Measurements from ENCODE around the gene TACR1. TPM values are rescaled to one million over a fixed set of nuclear protein-coding genes. Genes with fewer than 3 reads are reported as not detected.
"Not testable (repeated sequence)": the region's sequence is repeated elsewhere in the genome, so short reads cannot be mapped to it uniquely, and the experiment has no call there.

TACR1 gene
- total RNA-seq, 1 donor from 2014 or later = not detected

GRCh38 chr2:75194184-75194868, 5.0 kb downstream of the TACR1 start:
- DNase-seq (ENCODE audit: low read depth, low spot score) = no peak

- no peak for DNase-seq (ENCODE audit: low read depth, low spot score)
Measured at GRCh38 chr2:75192496-75192895, 6.8 kb downstream of the TACR1 start.

- DNase-seq (ENCODE audit: low read depth, low spot score) = no peak
Measured at GRCh38 chr2:75190271-75190990, 8.9 kb downstream of the TACR1 start.

GRCh38 chr2:75186821-75187220, 12.5 kb downstream of the TACR1 start:
- no peak for DNase-seq (ENCODE audit: low read depth, low spot score)

DNA sequence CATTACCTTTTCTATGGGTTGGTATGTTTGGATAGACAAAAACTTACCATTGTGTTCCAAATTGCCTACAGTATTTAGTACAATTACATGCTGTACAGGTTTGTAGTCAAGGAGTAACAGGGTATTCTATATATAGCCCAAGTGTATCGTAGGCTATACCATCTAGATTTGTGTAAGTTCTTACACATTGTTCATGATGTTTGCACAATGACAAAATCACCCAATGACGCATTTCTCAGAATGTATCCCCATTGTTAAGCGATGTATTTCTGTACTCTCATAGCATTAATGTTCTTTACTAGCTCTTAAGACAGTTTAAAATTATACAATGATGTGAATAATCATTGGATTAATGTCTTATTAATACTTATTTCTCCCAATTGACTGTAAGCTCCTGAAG, 16.7 kb downstream of the TACR1 start:
- DNase-seq (ENCODE audit: low read depth, low spot score) = no peak

DNA sequence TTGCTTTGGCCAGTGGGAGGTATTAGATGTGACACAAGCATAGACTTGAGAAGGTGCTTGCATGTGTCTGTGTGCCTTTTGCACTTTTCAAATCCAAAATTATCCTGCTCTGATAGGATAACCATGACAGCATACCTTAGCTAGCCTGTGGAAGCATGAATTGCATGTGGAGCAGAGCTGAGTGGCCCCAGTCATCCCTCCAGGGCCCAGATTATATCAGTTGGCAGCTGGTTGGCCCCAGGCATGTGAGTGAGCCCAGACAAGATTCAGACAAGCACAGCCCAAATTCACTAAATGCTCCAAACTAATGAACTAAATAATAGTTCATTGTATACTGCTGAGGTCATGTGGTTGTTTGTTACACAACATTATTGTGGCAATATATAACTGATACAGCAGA, 18.8 kb downstream of the TACR1 start:
- no peak for DNase-seq (ENCODE audit: low read depth, low spot score)

DNA sequence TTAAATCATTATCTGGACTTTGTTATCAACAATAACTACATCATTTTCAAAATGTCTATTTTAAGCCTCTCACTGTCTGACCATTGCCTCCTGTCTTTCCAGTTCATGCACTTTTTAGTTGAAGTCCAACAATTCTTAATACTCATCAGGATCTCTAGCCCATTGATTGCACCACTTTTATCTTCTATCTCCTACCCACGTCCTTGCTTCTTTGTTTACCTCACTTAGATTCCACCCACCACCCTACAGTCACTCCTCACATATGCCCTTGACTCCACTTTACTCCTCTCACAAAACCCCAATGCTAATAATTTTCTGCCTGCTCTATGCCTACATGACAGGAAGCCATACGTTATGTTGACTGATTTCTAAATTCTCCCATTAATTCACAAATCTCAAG, 21.9 kb downstream of the TACR1 start:
- no peak for DNase-seq (ENCODE audit: low read depth, low spot score)

DNA sequence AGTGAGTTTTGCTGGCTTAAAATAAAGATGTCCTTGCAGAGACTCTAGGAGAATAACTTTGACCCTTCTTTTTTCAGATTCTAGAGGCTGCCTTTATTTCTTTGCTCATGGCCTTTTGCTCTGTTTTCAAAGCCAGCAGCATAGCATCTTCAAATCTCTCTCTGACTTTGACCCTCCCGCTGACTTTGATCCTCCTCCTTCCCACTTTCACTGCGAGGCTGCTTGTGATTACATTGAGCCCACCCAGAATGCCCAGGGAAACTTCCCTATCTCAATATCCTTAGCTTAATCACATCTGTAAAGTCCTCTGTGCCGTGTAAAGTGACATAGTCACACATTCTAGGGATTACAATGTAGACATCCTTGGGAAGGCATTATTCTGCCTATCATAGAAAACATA, 23.9 kb downstream of the TACR1 start:
- DNase-seq (ENCODE audit: low read depth, low spot score) = no peak

GRCh38 chr2:75174981-75175380, 24.3 kb downstream of the TACR1 start:
- DNase-seq (ENCODE audit: low read depth, low spot score) = no peak

- no peak for DNase-seq (ENCODE audit: low read depth, low spot score)
Measured at GRCh38 chr2:75174519-75174918, 24.8 kb downstream of the TACR1 start.

DNA sequence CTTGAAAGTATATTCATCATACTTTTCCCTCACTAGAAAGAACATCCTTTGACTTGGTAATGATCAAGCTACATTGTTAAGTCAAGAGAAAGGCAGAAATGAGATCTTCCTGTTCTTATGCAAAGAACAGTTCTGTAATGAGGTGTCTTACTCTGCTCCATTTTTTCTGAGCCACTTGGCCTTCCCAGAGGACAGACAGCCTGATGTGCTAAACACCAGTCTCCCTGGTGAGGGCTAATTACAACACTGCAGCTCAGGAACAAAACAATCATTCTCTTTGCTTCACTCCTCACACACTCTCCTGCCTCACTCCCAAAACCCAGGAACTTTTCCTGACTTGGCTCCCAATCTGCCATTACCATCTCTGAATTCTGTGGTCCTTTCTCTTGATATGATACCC, 25.6 kb downstream of the TACR1 start:
- DNase-seq (ENCODE audit: low read depth, low spot score) = no peak

- DNase-seq (ENCODE audit: low read depth, low spot score) = not testable (repeated sequence)
Measured at GRCh38 chr2:75171423-75171822, 27.9 kb downstream of the TACR1 start.

- no peak for DNase-seq (ENCODE audit: low read depth, low spot score)
Measured at GRCh38 chr2:75170889-75171288, 28.4 kb downstream of the TACR1 start.

- DNase-seq (ENCODE audit: low read depth, low spot score) = no peak
Measured at GRCh38 chr2:75168186-75168585, 31.1 kb downstream of the TACR1 start.

DNA sequence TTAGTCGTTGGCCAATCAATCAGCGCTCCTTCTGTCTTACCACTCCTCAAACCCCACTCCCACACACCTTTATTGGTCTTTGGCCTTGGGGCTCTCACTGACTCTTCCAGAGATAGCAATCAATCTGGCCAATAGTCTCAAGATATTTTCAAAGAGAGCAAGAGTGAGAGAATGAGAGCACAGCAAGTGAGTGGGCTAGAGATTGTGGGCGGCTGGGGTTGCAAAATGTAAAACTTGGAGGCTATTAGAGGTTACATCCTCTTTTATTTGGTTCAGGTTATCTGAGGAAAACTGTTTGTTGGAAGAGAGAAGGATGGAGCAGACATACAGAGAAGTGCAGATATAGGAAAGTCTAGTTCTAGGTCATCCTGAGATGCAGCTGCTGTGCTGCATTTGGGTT, 32.8 kb downstream of the TACR1 start:
- DNase-seq (ENCODE audit: low read depth, low spot score) = no peak

DNA sequence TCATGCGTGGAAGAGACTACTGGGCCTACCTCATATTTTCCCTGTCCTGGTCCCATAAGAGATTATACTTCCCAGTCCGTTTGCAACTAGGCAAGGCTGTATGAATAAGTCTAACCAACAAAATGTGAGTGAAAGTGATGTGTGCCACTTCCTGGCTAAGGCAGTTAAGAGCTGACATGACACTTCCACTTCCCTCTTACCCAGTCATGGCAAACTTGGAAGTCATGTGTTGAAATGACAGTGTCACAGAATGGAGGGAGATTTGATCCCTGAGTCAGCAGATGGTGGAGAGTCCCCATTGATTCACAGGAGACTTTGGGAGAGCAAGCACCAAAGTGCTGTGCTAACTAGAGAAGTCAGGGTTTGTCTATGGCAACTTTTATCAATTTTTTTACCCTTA, 36.4 kb downstream of the TACR1 start:
- DNase-seq (ENCODE audit: low read depth, low spot score) = no peak

DNA sequence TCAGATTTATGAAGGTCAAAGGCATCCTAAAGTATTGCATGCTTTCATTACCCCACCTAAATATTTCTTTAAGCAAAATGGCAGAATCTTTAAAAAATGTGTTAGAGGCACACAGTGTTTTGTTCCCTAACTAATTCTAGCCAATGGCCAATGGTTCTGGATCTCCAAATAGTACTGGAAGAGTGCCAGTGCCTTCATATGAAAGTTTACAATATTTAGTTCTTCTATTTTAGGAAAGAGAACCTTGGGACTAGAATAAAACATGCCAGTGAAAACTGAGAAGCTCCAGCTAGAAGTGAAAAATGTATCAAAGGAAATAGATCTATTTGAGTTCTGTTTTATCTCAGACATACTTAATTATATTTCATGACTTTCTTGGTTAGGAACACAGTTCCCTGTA, 37.1 kb downstream of the TACR1 start:
- DNase-seq (ENCODE audit: low read depth, low spot score) = no peak

GRCh38 chr2:75157435-75157834, 41.9 kb downstream of the TACR1 start:
- no peak for DNase-seq (ENCODE audit: low read depth, low spot score)

DNA sequence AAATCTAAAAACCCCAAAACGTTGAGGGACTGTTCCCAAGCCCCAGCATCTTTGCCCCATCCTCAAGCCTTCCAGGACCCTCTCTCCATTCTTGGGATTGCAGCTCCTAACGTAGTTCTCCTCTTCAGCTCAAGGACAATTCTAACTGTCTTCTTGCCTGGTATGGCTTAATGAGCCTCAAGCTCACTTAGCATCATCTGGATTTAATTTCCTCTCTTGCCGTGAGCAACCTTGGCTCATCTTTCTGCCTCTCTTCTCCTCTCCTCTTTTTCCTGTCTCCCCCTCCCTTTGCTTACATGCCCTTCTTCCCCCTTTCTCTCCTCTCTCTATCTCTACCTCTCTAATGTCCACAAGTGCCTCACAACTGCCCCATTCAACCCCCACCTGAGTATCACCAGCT, 44.2 kb downstream of the TACR1 start:
- no peak for DNase-seq (ENCODE audit: low read depth, low spot score)

DNA sequence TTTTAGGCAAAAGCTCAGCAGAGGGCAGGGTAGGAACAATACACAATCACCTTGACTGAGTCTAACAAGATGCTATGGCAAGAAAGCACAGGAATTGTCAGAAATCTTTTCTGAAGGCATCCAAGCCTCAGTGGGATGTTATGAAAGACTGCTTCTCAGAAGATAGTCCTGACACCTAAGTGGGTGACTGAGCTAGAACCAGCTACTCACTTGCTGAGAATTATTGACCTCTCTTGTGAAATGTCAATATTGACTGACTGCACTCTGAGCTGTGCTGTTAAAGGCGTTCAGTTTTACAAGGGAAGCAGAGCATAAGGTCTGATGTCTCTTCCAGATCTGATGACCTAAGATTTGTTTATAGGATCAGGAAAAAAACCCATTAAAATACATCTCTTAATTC, 46.1 kb downstream of the TACR1 start:
- no peak for DNase-seq (ENCODE audit: low read depth, low spot score)

DNA sequence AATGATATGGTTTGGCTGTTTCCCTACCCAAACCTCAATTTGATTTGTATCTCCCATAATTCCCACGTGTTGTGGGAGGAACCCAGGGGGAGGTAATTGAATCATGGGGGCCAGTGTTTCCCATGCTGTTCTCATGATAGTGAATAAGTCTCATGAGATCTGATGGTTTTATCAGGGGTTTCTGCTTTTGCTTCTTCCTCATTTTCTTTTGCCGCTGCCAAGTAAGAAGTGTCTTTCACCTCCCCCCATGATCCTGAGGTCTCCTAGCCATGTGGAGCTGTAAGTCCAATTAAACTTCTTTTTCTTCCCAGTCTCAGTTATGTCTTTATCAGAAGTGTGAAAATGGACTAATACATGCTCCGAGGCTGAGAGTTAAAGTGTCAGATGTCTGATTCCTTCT, 47.1 kb downstream of the TACR1 start:
- DNase-seq (ENCODE audit: low read depth, low spot score) = not testable (repeated sequence)

GRCh38 chr2:75147884-75148283, 51.4 kb downstream of the TACR1 start:
- DNase-seq (ENCODE audit: low read depth, low spot score) = not testable (repeated sequence)

- peak; percentile 17 for DNase-seq (ENCODE audit: low read depth, low spot score)
Measured at GRCh38 chr2:75146606-75147332, 52.6 kb downstream of the TACR1 start.
